Measurements from ENCODE around the gene KLHL1.

Gene KLHL1

DNA sequence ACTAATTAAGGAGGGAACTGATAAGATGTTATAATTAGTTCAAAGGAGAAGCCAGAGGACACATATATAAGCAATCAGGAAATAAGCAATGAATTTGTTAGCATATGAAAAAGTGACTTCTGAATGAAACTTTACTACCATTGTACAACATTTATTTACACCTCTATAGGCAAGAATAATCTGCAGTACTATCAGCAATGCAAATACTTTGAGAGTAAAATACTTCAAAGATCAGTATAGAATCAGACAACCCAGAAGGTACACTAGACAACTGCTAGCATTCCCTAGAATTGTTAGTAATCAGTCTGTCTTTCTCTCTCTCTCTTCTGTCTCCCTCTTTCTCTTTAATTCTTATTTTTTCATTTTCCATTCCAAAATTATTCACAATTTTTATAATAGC lies 197.5 kb downstream of the KLHL1 start:
- no peak for DNase-seq (ENCODE audit: low read depth)
- TF ChIP-seq, protein P1, sequence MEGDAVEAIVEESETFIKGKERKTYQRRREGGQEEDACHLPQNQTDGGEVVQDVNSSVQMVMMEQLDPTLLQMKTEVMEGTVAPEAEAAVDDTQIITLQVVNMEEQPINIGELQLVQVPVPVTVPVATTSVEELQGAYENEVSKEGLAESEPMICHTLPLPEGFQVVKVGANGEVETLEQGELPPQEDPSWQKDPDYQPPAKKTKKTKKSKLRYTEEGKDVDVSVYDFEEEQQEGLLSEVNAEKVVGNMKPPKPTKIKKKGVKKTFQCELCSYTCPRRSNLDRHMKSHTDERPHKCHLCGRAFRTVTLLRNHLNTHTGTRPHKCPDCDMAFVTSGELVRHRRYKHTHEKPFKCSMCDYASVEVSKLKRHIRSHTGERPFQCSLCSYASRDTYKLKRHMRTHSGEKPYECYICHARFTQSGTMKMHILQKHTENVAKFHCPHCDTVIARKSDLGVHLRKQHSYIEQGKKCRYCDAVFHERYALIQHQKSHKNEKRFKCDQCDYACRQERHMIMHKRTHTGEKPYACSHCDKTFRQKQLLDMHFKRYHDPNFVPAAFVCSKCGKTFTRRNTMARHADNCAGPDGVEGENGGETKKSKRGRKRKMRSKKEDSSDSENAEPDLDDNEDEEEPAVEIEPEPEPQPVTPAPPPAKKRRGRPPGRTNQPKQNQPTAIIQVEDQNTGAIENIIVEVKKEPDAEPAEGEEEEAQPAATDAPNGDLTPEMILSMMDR (IDR thresholded peaks at IDR 0.05; ENCODE audit: low read depth, low read length, missing control alignments) = no peak
- H3K4me3 ChIP-seq (ENCODE audit: low read depth, low read length) = no peak overlapping the region

DNA sequence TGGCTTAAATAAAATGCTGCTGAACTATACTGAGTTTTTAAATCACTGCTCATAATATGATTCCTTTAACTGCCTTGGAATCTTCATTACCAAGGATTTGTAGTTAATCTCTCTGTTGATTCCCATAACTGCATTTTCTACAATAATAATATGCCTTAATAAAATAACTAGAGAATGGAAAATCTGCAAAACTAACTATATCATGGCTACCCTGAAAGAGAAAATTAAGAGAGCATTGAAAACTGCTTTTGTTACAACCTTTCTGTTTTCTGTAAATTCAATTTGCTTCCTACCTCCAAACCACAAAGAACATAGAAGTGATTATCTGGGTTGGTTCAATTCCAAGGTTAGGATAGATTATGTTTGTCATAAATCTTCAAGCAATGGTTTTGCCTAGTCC lies 203.5 kb downstream of the KLHL1 start:
- no peak overlapping the region for H3K4me3 ChIP-seq (ENCODE audit: low read depth, low read length)
- TF ChIP-seq, protein P1 (IDR thresholded peaks at IDR 0.05; ENCODE audit: low read depth, low read length, missing control alignments) = no peak
- no peak for DNase-seq (ENCODE audit: low read depth)

DNA sequence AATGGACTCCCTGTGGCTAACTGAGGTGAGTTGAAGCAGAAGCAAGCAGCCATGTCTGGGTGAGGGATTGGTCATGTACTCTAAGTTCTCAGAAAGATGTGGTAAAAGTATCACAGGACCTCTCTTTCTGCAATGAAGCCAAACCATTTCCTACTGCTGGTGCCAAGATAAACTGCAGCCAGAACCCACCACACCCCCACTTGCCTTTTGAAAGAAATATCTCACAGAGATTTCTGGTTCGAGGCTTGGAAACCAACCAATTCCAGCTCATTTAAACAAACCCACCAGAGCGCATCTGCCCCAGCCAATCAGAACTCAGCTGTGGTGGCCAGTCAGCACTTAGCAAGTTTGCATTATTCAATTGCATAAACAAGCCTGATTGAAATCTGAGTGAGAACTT lies 205.2 kb downstream of the KLHL1 start:
- DNase-seq (ENCODE audit: low read depth) = no peak
- no peak overlapping the region for H3K4me3 ChIP-seq (ENCODE audit: low read depth, low read length)
- TF ChIP-seq, protein P1 (IDR thresholded peaks at IDR 0.05; ENCODE audit: low read depth, low read length, missing control alignments) = no peak

DNA sequence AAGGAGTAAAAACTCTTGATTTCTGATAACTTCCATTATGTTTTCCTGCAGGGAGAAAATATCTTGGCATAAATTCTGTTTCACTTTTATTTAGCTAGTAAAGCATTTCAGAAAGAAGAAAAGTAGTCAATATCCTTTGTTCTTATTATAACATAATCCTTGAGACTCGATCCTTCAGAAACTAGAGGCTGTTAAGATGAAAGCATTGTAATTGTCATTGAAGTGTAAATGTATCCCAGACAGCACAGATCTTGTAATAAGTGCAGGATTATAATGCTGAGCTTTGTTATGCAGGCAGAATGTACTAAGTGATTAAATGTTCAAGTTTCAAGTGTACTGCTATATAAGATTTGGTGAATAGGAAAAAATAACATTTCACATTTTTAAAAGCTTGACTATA lies 225.8 kb downstream of the KLHL1 start:
- TF ChIP-seq, protein P1 (IDR thresholded peaks at IDR 0.05; ENCODE audit: low read depth, low read length, missing control alignments) = no peak
- DNase-seq (ENCODE audit: low read depth) = no peak
- H3K4me3 ChIP-seq (ENCODE audit: low read depth, low read length) = no peak overlapping the region

DNA sequence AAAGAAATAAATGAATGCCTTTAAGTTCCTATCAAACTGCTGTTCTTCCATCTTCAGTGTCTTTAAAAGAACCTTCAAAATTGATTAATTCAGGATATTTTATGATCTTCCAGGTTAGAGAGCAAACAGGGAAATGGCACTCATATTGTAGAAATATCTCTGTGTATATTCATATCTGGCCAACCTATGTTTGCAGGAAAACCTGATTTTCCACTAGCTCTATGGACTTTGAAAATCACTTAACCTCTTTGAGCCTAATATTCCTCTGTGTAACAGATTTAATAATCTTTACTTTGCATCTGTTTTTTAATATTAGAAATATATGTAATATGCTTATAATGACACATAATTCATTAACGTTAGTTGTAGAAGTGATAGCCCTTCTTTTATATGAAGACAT lies 228.3 kb downstream of the KLHL1 start:
- TF ChIP-seq, protein P1 (IDR thresholded peaks at IDR 0.05; ENCODE audit: low read depth, low read length, missing control alignments) = no peak
- no peak for DNase-seq (ENCODE audit: low read depth)
- H3K4me3 ChIP-seq (ENCODE audit: low read depth, low read length) = no peak overlapping the region

DNA sequence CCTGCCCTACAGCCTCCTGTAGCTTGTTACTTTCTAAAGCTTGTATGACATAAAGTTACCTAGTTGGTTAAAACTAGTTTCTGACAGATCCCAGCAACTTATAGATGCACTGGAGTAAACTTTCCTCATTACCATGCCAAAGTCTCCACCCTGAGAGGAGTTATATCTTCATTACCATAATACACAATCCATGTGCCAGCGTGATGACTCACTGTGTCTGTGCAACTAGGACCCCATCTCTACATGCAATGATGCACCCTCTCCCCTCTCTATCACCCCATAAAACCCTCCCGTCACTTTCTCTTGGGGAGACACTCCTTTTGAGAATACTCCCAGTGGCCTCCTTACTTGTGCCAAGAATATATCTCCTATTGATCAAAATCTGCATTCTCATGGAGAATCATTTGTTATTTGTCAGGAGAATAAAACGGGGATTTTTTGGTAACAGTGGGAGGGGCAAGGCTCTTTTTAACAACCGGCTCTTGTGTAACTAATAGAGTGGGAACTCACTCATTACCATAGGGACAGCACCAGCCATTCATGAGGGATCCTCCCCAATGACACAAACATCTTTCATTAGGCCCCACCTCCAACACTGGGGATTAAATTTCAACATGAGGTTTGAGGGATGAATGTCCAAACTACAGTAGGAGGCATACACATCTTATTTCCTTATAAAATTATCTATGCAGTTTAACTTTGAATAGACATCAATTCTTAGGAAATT lies 235.8 kb downstream of the KLHL1 start:
- TF ChIP-seq, protein P1 (IDR thresholded peaks at IDR 0.05; ENCODE audit: low read depth, low read length, missing control alignments) = no peak
- DNase-seq (ENCODE audit: low read depth) = no peak
- H3K4me3 ChIP-seq (ENCODE audit: low read depth, low read length) = no peak overlapping the region

DNA sequence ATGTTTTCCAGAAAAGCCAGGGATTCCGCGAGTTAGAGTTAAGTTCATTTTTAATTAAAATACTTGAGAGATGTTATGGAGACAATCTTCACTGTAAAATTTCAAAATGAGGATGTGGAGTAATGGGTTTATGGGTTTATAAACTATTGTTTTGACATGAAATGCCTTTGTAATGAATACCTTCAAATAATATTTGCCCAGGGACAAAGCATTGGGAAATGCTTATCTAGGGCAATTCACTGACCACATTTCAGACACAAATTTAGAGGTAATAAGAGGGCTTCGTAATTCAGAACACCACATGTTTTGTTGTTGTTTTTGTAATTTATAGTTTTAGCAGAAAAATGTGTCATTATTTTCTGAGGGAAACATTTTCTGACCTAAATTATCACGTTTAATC lies 241.7 kb downstream of the KLHL1 start:
- TF ChIP-seq, protein P1 (IDR thresholded peaks at IDR 0.05; ENCODE audit: low read depth, low read length, missing control alignments) = no peak
- DNase-seq (ENCODE audit: low read depth) = no peak
- H3K4me3 ChIP-seq (ENCODE audit: low read depth, low read length) = no peak overlapping the region
